ENCODE measurements around the gene CDC42.
"Not testable (repeated sequence)": the region's sequence is repeated elsewhere in the genome, so short reads cannot be mapped to it uniquely, and the experiment has no call there.

DNA sequence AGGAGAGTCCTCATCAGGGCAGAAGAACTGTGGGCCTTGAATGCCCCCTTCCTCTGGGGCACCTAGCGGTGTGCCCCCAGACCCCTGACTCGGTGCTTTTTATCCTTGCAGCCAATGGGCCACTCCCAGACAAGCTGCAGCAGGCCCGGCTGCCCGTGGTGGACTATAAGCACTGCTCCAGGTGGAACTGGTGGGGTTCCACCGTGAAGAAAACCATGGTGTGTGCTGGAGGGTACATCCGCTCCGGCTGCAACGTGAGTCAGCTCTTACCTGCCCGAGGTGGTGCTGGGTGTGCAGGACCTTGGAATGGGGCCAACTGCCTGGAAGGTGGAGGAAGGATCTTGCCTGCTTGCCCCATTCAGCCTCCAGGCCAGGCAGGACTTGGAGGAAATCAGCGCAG, 45.2 kb upstream of the CDC42 start:
- TF ChIP-seq, protein P1, sequence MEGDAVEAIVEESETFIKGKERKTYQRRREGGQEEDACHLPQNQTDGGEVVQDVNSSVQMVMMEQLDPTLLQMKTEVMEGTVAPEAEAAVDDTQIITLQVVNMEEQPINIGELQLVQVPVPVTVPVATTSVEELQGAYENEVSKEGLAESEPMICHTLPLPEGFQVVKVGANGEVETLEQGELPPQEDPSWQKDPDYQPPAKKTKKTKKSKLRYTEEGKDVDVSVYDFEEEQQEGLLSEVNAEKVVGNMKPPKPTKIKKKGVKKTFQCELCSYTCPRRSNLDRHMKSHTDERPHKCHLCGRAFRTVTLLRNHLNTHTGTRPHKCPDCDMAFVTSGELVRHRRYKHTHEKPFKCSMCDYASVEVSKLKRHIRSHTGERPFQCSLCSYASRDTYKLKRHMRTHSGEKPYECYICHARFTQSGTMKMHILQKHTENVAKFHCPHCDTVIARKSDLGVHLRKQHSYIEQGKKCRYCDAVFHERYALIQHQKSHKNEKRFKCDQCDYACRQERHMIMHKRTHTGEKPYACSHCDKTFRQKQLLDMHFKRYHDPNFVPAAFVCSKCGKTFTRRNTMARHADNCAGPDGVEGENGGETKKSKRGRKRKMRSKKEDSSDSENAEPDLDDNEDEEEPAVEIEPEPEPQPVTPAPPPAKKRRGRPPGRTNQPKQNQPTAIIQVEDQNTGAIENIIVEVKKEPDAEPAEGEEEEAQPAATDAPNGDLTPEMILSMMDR (IDR thresholded peaks at IDR 0.05 in 8 of 11, conservative IDR thresholded peaks at IDR 0.05 in 3 of 11), result not testable (repeated sequence)
- not testable (repeated sequence) for TF ChIP-seq POLR2A, POLR2AphosphoS5 (IDR thresholded peaks at IDR 0.05)

Measured in spleen (tissue), 7 donors.